Neural cell (in vitro differentiated cells): ENCODE results near the gene GPR17. TPM values are rescaled to one million over a fixed set of nuclear protein-coding genes. Genes with fewer than 3 reads are reported as not detected.
A peak's percentile ranks its signal among the peaks of the same experiment; 100 is the strongest.

Experiments
- H2AFZ ChIP-seq: fragments of 200-600, 300-800 bp; sonication (generic), shearing (Covaris generic); 2 replicates; pipeline ENCODE4 v1.6.0; 2014; ENCODE audit warnings: low read depth, mild to moderate bottlenecking, antibody characterized with exemption, low read length, moderate library complexity
- H3F3A ChIP-seq: fragments of 200-600 bp; shearing (Covaris generic); 2 replicates; pipeline ENCODE4 v1.6.1; 2016; ENCODE audit warnings: mild to moderate bottlenecking, moderate library complexity, mixed read lengths, antibody characterized with exemption, low read length; ENCODE audit not compliant: insufficient read depth, poor library complexity, severe bottlenecking
- H3K27ac ChIP-seq: fragments of 200-600, 300-800 bp; sonication (generic), shearing (Covaris generic); 2 replicates; pipeline ENCODE4 v1.5.1; 2014; ENCODE audit warnings: mild to moderate bottlenecking, low read length, moderate library complexity
- H3K27me3 ChIP-seq: fragments of 300-800, 200-600 bp; sonication (generic), shearing (Covaris generic); 2 replicates; pipeline ENCODE4 v1.6.0; 2014; ENCODE audit warnings: mild to moderate bottlenecking, low read depth, low read length, moderate library complexity; ENCODE audit not compliant: insufficient read depth
- H3K36me3 ChIP-seq: fragments of 300-800, 200-600 bp; sonication (generic), shearing (Covaris generic); 2 replicates; pipeline ENCODE4 v1.5.1; 2014; ENCODE audit warnings: mild to moderate bottlenecking, antibody characterized with exemption, low read length, moderate library complexity; ENCODE audit not compliant: insufficient read depth
- H3K4me2 ChIP-seq: fragments of 300-800, 200-600 bp; sonication (generic), shearing (Covaris generic); 2 replicates; pipeline ENCODE4 v1.6.0; 2014; ENCODE audit warnings: mild to moderate bottlenecking, low read length
- H3K4me3 ChIP-seq: fragments of 300-800, 200-600 bp; sonication (generic), shearing (Covaris generic); 2 replicates; pipeline ENCODE4 v1.5.1; 2014; ENCODE audit warnings: mild to moderate bottlenecking, low read length, moderate library complexity
- H3K79me2 ChIP-seq: fragments of 200-600 bp; shearing (Covaris generic); replicated peaks from 2 replicates; pipeline ENCODE4 v1.6.0; 2014; ENCODE audit warnings: mild to moderate bottlenecking, low read length, moderate library complexity; ENCODE audit not compliant: insufficient read depth
- H3K9ac ChIP-seq: fragments of 300-800, 200-600 bp; sonication (generic), shearing (Covaris generic); 2 replicates; pipeline ENCODE4 v1.6.1; 2016; ENCODE audit warnings: mild to moderate bottlenecking, low read length, mixed read lengths
- H3K9me2 ChIP-seq: fragments of 200-600 bp; shearing (Covaris generic); 2 replicates; pipeline ENCODE4 v1.6.1; 2016; ENCODE audit warnings: mild to moderate bottlenecking, low read length, mixed read lengths; ENCODE audit not compliant: insufficient read depth
- H3K9me3 ChIP-seq: fragments of 200-600, 300-800 bp; sonication (generic), shearing (Covaris generic); 2 replicates; pipeline ENCODE4 v1.6.1; 2016; ENCODE audit warnings: mild to moderate bottlenecking, mixed run types, low read length, moderate library complexity, mixed read lengths
- H4K20me1 ChIP-seq: fragments of 200-600 bp; shearing (Covaris generic); 2 replicates; pipeline ENCODE4 v1.6.1; 2016; ENCODE audit warnings: mild to moderate bottlenecking, mixed run types; ENCODE audit not compliant: insufficient read depth
- EP300 ChIP-seq: fragments of 450-650 bp; conservative IDR thresholded peaks from 2 replicates; pipeline ENCODE4 v1.6.1; 2014; ENCODE audit warnings: antibody characterized with exemption, mild to moderate bottlenecking, moderate library complexity; ENCODE audit not compliant: poor library complexity, severe bottlenecking
- EZH2 ChIP-seq: fragments of 200-600, 300-800 bp; shearing (Covaris generic), sonication (generic); IDR thresholded peaks from 2 replicates; pipeline ENCODE4 v1.6.1; 2014; ENCODE audit warnings: antibody characterized with exemption, low read length, borderline replicate concordance, mild to moderate bottlenecking; ENCODE audit not compliant: insufficient read depth, poor library complexity, severe bottlenecking
- MXI1 ChIP-seq: fragments of 450-650 bp; conservative IDR thresholded peaks from 2 replicates; pipeline ENCODE4 v1.6.1; 2014; ENCODE audit warnings: antibody characterized with exemption, mild to moderate bottlenecking; ENCODE audit not compliant: poor library complexity, severe bottlenecking
- POLR2AphosphoS5 ChIP-seq: IDR thresholded peaks from 2 replicates; pipeline ENCODE4 v1.6.1; 2012
- RAD21 ChIP-seq: fragments of 450-650 bp; conservative IDR thresholded peaks from 2 replicates; pipeline ENCODE4 v1.6.1; 2014; ENCODE audit warnings: antibody characterized with exemption, mild to moderate bottlenecking, moderate library complexity
- SMC3 ChIP-seq: fragments of 450-650 bp; conservative IDR thresholded peaks from 2 replicates; pipeline ENCODE4 v1.6.1; 2014; ENCODE audit warnings: antibody characterized with exemption, mild to moderate bottlenecking, moderate library complexity; ENCODE audit not compliant: poor library complexity
- TAF1 ChIP-seq: IDR thresholded peaks from 2 replicates; pipeline ENCODE4 v1.6.1; 2012; ENCODE audit warnings: low read depth
- polyA plus RNA-seq: library from polyadenylated mRNA; depleted of rRNA; stranded (reverse); fragments of >200 nt; gene quantifications from 2 replicates; pipeline ENCODE4 v1.2.3, GENCODE V29; 2014
- TF ChIP-seq, protein P1 (sequence below): IDR thresholded peaks from 2 replicates; pipeline ENCODE4 v1.6.1; 2012; ENCODE audit warnings: borderline replicate concordance
- TF ChIP-seq, protein P2 (sequence below): fragments of 450-650 bp; IDR thresholded peaks from 2 replicates; pipeline ENCODE4 v1.5.1; 2014; ENCODE audit warnings: antibody characterized with exemption, mild to moderate bottlenecking, moderate library complexity; ENCODE audit not compliant: poor library complexity, severe bottlenecking

The GPR17 gene
- polyA plus RNA-seq, 1 donor from 2014 or later = not detected

DNA sequence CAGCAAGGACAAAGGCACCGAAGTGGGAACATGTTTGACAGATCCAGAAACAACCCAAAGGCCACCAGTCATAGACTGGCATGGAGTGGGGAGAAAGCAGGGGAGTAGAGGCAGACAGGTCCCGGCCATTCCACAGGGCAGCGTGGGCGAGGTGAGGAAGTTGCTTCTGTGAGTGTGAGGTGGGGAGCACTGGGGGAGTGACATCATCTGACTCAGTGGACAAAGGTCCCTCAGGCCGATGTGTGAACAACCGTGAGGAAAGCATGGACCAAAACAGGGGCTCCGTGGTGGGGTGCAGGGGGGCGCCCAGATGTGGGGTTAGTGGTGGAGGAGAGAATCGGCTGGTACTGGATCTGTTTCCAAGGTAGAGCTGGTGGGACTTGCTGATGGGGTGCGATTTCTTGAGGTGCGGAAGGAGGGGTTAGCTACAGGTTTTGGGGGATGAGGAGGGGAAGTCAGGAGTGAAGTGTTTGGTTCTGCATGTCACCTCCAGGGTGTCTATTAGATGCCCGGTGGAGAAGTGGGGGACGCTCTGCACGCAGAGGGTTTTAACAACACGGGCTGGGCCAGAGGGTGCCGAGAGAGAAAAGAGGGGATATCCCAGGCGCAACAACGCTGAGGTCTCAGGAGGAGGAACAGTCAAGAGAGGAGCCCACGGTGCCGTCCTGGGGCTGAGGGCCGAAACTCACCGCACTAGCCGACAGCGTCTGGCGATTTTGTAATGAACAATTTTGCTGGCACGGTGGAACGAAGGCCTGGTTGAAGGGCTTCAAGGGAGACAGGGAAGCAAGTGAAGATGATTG is 52.8 kb downstream of the GPR17 start:
- Histone ChIP-seq H3K9me3 (no peaks in the 10 kb centered on the region), H3K9me2 (no peaks in the 10 kb centered on the region), H3K27me3 (peaks cover 2% of the 10 kb centered on the region), H3K9ac (no peak overlapping the region), H4K20me1 (no peaks in the 10 kb centered on the region), H3K27ac (no peak overlapping the region), H3F3A (peaks cover 10% of the 10 kb centered on the region), H3K79me2 (peaks cover 9% of the 10 kb centered on the region), H3K4me2 (no peak overlapping the region), H3K36me3 (peaks cover 7% of the 10 kb centered on the region), H2AFZ (no peak overlapping the region), H3K4me3 (no peak overlapping the region)
- TF ChIP-seq, protein P1, sequence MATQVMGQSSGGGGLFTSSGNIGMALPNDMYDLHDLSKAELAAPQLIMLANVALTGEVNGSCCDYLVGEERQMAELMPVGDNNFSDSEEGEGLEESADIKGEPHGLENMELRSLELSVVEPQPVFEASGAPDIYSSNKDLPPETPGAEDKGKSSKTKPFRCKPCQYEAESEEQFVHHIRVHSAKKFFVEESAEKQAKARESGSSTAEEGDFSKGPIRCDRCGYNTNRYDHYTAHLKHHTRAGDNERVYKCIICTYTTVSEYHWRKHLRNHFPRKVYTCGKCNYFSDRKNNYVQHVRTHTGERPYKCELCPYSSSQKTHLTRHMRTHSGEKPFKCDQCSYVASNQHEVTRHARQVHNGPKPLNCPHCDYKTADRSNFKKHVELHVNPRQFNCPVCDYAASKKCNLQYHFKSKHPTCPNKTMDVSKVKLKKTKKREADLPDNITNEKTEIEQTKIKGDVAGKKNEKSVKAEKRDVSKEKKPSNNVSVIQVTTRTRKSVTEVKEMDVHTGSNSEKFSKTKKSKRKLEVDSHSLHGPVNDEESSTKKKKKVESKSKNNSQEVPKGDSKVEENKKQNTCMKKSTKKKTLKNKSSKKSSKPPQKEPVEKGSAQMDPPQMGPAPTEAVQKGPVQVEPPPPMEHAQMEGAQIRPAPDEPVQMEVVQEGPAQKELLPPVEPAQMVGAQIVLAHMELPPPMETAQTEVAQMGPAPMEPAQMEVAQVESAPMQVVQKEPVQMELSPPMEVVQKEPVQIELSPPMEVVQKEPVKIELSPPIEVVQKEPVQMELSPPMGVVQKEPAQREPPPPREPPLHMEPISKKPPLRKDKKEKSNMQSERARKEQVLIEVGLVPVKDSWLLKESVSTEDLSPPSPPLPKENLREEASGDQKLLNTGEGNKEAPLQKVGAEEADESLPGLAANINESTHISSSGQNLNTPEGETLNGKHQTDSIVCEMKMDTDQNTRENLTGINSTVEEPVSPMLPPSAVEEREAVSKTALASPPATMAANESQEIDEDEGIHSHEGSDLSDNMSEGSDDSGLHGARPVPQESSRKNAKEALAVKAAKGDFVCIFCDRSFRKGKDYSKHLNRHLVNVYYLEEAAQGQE = no peak
- no peak for TF ChIP-seq SMC3
- TF ChIP-seq RAD21 = no peak
- no peak for TF ChIP-seq TAF1
- TF ChIP-seq EP300 = no peak
- TF ChIP-seq, protein P2, sequence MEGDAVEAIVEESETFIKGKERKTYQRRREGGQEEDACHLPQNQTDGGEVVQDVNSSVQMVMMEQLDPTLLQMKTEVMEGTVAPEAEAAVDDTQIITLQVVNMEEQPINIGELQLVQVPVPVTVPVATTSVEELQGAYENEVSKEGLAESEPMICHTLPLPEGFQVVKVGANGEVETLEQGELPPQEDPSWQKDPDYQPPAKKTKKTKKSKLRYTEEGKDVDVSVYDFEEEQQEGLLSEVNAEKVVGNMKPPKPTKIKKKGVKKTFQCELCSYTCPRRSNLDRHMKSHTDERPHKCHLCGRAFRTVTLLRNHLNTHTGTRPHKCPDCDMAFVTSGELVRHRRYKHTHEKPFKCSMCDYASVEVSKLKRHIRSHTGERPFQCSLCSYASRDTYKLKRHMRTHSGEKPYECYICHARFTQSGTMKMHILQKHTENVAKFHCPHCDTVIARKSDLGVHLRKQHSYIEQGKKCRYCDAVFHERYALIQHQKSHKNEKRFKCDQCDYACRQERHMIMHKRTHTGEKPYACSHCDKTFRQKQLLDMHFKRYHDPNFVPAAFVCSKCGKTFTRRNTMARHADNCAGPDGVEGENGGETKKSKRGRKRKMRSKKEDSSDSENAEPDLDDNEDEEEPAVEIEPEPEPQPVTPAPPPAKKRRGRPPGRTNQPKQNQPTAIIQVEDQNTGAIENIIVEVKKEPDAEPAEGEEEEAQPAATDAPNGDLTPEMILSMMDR = no peak
- no peak for TF ChIP-seq MXI1
- no peak for TF ChIP-seq POLR2AphosphoS5
- TF ChIP-seq EZH2 = no peak

DNA sequence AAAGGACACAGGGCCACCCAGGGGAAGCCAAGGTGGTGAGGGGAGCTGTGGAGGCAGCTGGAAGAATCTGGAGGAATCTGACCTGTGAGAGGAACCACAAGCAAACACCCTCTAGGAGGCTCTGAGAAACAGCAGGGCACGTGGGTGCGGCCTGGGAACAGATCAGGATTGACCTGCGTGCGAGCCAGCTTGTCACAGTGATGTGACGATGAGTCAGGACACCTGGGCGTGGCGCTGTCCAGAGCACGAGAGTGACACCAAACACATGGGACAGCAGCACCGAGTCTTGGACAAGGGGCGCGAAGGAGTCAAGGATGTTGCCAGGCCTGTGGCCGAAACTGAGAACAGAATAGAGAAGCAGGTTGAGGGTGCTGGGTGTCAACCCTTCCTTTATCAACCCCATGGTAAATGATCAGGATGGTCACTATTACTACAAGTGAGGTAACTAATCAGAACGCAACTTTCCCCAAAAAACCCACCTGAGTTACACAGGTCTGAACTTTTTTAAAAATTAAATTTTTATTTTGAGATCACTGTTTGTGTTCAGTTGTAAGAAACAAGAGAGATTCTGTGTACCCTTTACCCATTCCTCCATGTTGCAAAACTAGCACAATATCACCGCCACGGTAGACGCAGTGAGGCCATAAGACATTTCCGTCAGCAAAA is 54.7 kb downstream of the GPR17 start:
- Histone ChIP-seq H3K27me3 (peaks cover under 1% of the 10 kb centered on the region), H3K79me2 (peaks cover 20% of the 10 kb centered on the region), H3K9me2 (no peaks in the 10 kb centered on the region), H3K9ac (peak overlapping the region; percentile 80), H3K4me3 (peak overlapping the region; percentile 85), H3K36me3 (peaks cover 7% of the 10 kb centered on the region), H3K27ac (peak overlapping the region; percentile 85), H3K4me2 (peak overlapping the region; percentile 94), H2AFZ (peak overlapping the region; percentile 86), H3F3A (peaks cover 10% of the 10 kb centered on the region), H4K20me1 (no peaks in the 10 kb centered on the region), H3K9me3 (no peaks in the 10 kb centered on the region)
- TF ChIP-seq POLR2AphosphoS5 = no peak
- TF ChIP-seq EZH2 = no peak
- TF ChIP-seq MXI1 = no peak
- no peak for TF ChIP-seq RAD21
- no peak for TF ChIP-seq SMC3
- no peak for TF ChIP-seq TAF1
- no peak for TF ChIP-seq EP300
- TF ChIP-seq, protein P1 = no peak
- TF ChIP-seq, protein P2 = no peak
